Measurements from ENCODE around the gene CDH2.

GRCh38 chr18:28185121-28185520, 8.2 kb upstream of the CDH2 start:
- TF ChIP-seq YY1 (IDR thresholded peaks at IDR 0.05; ENCODE audit: insufficient read depth, insufficient read length) (no peak), ZNF274 (IDR thresholded peaks at IDR 0.05; ENCODE audit: low read depth, low read length) (no peak), SUZ12 (IDR thresholded peaks at IDR 0.05; ENCODE audit: extremely low read depth, insufficient read depth, insufficient read length) (no peak)

Data from NT2/D1 (cell line).